Tibial artery (tissue), 4 donors: ENCODE data around the gene CAMSAP1.

Source experiments
- DNase-seq, 2 donors: peaks; one replicate each; pipeline ENCODE4 v3.0.0-alpha.2; 2019
- H3K27ac ChIP-seq, 2 donors: fragments of 200-600 bp; sonication (generic) in 1 of 2; 1 replicate in 1 of 2; 2 replicates in 1 of 2; pipeline ENCODE4 v1.5.1; 2018 to 2019; ENCODE audit warnings: mild to moderate bottlenecking in 1 of 2
- H3K27me3 ChIP-seq, 2 donors: fragments of 200-600 bp; sonication (generic) in 1 of 2; one replicate each; pipeline versions ENCODE4 v1.5.1 to v1.6.0; 2016 to 2019
- H3K36me3 ChIP-seq, 3 donors: fragments of 200-600 bp; sonication (generic) in 2 of 3; one replicate each; pipeline ENCODE4 v1.5.1; 2016 to 2019; ENCODE audit warnings: mild to moderate bottlenecking in 2 of 3
- H3K4me1 ChIP-seq, 4 donors: fragments of 200-600 bp; sonication (generic) in 2 of 4; 1 replicate in 3 of 4; 2 replicates in 1 of 4; pipeline ENCODE4 v1.5.1; 2016 to 2019
- H3K4me3 ChIP-seq, 2 donors: fragments of 200-600 bp; sonication (generic) in 1 of 2; 1 replicate in 1 of 2; 2 replicates in 1 of 2; pipeline ENCODE4 v1.5.1; 2018 to 2019; ENCODE audit warnings: mild to moderate bottlenecking in 2 of 2
- H3K9me3 ChIP-seq, 3 donors: fragments of 200-600 bp; sonication (generic) in 1 of 3; one replicate each; pipeline ENCODE4 v1.5.1; 2016 to 2019
- intact Hi-C: fragments of 100-400 bp; cut with DNase I; formaldehyde crosslinking; loops from one replicate; pipeline ENCODE4 v1.15.0; 2023; ENCODE audit warnings: low total_unique reads
- TF ChIP-seq, protein P1 (sequence below), 2 experiments: fragments of 200-600 bp in 1 of 2; fragments of 450-650 bp in 1 of 2; IDR thresholded peaks; one replicate each; pipeline ENCODE4 v1.5.1; 2017 to 2019; ENCODE audit warnings: antibody characterized with exemption in 2 of 2, mild to moderate bottlenecking in 1 of 2, moderate library complexity in 1 of 2

CAMSAP1 gene

DNA sequence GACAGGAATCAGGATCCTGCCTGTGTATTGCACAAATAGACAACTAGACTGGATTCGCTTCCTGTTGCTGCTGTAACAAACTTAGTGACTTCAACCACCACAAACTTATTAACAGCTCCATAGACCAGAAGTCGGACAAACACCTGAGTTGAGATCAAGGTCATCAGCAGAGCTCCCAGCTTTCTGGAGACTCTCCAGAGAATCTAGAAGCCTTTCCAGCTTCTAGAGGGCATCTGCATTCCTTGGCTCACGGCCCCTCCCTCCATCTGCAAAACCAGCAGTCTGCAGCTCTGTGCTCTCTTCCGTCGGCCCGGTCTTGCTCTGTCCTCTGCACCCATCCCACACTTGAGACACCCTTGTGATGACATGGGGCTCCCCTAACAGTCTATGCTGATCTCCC, 106.3 kb downstream of the CAMSAP1 start:
- TF ChIP-seq, protein P1, sequence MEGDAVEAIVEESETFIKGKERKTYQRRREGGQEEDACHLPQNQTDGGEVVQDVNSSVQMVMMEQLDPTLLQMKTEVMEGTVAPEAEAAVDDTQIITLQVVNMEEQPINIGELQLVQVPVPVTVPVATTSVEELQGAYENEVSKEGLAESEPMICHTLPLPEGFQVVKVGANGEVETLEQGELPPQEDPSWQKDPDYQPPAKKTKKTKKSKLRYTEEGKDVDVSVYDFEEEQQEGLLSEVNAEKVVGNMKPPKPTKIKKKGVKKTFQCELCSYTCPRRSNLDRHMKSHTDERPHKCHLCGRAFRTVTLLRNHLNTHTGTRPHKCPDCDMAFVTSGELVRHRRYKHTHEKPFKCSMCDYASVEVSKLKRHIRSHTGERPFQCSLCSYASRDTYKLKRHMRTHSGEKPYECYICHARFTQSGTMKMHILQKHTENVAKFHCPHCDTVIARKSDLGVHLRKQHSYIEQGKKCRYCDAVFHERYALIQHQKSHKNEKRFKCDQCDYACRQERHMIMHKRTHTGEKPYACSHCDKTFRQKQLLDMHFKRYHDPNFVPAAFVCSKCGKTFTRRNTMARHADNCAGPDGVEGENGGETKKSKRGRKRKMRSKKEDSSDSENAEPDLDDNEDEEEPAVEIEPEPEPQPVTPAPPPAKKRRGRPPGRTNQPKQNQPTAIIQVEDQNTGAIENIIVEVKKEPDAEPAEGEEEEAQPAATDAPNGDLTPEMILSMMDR (IDR thresholded peaks at IDR 0.05) = no peak
- Histone ChIP-seq H3K27ac (no peak overlapping the region), H3K27me3 (no peaks in the 10 kb centered on the region), H3K4me3 (no peak overlapping the region), H3K4me1 (peaks cover 0 to 40% (median 30%) of the 10 kb centered on the region in 4 donors), H3K36me3 (no peaks in the 10 kb centered on the region), H3K9me3 (no peaks in the 10 kb centered on the region)
- DNase-seq = no peak
- intact Hi-C loops = no loop called here

DNA sequence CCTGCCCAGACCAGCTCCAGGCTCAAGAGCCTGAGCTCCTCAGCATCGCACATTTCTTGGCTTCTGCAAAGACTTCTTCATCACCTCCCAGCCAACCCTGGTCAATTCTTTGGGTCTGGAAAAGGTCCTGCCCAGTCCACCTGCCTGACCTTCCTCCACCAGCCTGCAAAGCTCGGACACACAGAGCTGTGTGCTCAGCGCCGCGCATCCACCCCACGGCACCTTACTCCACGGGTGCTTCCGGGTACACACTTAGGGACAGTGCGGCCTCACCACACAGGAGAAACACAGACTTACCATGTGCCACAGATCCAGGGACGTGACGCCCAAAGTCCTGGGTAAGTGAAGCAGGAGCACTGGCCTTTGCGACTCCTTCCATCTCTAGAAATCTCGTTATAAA, 108.1 kb downstream of the CAMSAP1 start:
- Histone ChIP-seq H3K27me3 (no peaks in the 10 kb centered on the region), H3K4me3 (no peak overlapping the region), H3K36me3 (no peaks in the 10 kb centered on the region), H3K4me1 (peaks cover 0 to 25% (median 18%) of the 10 kb centered on the region in 4 donors), H3K27ac (no peak overlapping the region), H3K9me3 (no peaks in the 10 kb centered on the region)
- DNase-seq = no peak
- TF ChIP-seq, protein P1 (IDR thresholded peaks at IDR 0.05) = no peak
- intact Hi-C loops = no loop called here

DNA sequence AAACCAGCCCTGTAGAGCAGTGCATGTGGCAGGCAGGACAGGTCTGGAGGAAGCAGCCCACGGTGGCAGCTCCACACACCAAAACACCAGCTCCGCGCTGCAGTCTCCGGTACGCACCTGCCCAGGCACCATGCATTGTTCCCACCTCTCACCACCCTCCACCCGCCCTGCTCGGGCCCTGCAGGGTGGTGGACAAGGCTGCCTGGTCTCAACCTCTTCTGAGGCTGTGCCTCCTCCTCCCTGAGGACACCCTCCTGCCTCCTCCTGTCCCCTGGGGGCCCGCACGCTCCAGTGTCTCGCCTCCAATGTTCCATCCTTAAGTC, 109.1 kb downstream of the CAMSAP1 start:
- Histone ChIP-seq H3K27me3 (no peaks in the 10 kb centered on the region), H3K36me3 (no peaks in the 10 kb centered on the region), H3K9me3 (no peaks in the 10 kb centered on the region), H3K27ac (no peak overlapping the region), H3K4me3 (no peak overlapping the region), H3K4me1 (peaks cover 0 to 23% (median 18%) of the 10 kb centered on the region in 4 donors)
- no peak for DNase-seq
- TF ChIP-seq, protein P1 (IDR thresholded peaks at IDR 0.05) = no peak
- intact Hi-C loops = no loop called here

DNA sequence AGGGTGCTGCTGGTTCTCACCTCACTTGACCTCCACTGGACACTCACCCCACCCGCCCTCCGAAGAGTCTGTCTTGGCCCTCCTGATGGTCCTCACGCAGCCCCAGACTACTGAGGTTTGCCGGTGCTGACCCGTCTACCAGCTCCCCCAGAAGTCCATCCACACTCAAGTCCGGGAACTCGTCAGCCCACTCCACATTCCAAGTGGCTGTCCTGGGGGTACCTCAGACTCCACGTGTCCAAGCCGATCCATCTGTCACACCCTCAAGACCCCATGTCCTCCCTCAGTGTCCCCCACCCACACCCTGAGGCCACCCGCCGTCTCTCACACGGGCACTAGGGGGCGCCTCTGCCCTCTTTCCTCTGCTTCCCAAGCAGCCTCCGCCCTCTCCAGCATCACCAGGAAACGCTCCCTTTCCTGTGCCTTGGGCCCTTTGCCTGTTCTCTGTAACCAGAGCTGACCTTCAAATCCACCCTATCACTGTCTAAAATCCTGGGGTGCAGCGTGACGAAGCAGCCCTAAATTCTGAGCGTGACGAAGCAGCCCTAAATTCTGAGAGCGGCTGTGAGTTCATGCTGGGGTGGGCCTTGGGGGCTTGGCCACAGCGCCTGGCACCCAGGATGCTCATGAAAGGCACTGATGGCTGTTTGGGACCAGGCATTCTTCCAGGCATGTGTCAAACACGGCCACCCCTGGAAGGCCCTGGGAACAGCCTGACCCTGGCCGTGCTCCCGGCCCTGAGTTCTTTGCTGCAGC, 109.7 kb downstream of the CAMSAP1 start:
- TF ChIP-seq, protein P1 (IDR thresholded peaks at IDR 0.05) = peak; percentile 49 to 56
- intact Hi-C loops = no loop called here
- no peaks in the 10 kb centered on the region for H3K9me3 ChIP-seq
- peak in 1 of 2 donors; percentile 72 for DNase-seq
- no peaks in the 10 kb centered on the region for H3K27me3 ChIP-seq
- H3K36me3 ChIP-seq = no peaks in the 10 kb centered on the region
- H3K4me3 ChIP-seq = no peak overlapping the region
- H3K4me1 ChIP-seq = peaks cover 0 to 23% (median 18%) of the 10 kb centered on the region in 4 donors
- H3K27ac ChIP-seq = peak overlapping the region; percentile 32 to 44

DNA sequence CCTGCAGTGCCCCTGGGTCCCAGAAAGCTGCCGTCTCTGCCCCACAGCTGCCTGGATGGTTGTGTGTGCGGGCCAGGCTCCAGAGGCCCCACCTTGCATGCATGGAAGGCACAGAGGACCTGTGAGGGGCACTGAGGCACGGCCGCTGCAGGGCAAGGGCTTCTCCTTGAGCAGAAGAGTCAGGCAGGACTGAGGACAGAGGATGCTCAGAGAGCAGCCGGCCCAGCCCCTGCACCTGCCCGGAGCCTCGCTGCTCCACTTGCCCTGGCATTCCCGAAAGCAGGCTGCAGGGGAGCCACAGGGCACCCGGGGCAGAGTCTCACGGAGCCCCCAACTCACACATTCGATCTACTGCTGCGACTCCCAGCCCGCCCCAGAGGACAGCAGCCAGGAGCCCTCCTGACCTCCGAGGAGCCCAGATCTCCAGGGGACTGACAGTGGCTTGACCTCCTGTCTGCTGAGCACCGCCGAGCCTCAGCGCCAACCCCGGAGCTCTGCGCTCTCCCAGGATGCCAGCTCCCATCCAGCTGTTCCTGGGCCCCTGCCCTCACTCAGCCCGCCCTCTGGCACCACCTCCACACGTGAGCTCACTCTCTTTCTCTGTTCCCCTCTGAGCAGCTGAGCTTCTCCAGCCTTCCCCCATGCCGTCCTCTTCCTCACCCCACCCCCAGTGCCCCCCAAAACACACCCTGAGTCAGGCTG, 110.4 kb downstream of the CAMSAP1 start:
- H3K4me1 ChIP-seq = peaks cover 0 to 23% (median 18%) of the 10 kb centered on the region in 4 donors
- no peak for DNase-seq
- intact Hi-C loops = no loop called here
- no peaks in the 10 kb centered on the region for H3K36me3 ChIP-seq
- TF ChIP-seq, protein P1 (IDR thresholded peaks at IDR 0.05) = no peak
- no peaks in the 10 kb centered on the region for H3K27me3 ChIP-seq
- H3K27ac ChIP-seq = no peak overlapping the region
- H3K4me3 ChIP-seq = no peak overlapping the region
- H3K9me3 ChIP-seq = no peaks in the 10 kb centered on the region
